OCI-M2 (cell line): ENCODE results near the gene CAMK2B.

Experiments used
- DNase-seq: peaks from one replicate; lab custom pipeline; 2025; ENCODE audit not compliant: unreplicated experiment; lab: John Stamatoyannopoulos, UW

The CAMK2B gene

DNA sequence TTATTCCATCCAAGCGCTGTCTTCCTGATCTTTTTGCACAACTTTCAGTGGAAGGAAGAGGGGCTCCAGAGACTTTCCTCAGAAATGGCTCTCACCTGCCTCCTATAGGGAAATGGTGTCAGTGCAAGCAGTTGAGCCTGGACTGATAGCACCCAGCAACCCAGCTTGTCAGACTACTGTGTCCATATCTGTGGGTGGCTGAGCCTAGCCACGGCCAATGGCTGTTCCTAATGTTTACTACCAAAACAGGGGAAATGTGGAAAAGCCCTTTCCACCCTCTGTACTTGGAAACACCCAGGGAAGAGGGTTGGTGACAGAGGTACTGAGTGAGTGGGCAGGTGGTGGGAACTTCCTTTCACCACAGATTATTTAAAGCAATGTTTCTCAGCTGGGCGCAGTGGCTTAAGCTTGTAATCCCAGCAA, 128.9 kb downstream of the CAMK2B start:
- no peak for DNase-seq

GRCh38 chr7:44195889-44196288, 129.5 kb downstream of the CAMK2B start:
- no peak for DNase-seq

GRCh38 chr7:44194562-44195145, 130.7 kb downstream of the CAMK2B start:
- DNase-seq, result no peak

GRCh38 chr7:44194069-44194468, 131.3 kb downstream of the CAMK2B start:
- no peak for DNase-seq

DNA sequence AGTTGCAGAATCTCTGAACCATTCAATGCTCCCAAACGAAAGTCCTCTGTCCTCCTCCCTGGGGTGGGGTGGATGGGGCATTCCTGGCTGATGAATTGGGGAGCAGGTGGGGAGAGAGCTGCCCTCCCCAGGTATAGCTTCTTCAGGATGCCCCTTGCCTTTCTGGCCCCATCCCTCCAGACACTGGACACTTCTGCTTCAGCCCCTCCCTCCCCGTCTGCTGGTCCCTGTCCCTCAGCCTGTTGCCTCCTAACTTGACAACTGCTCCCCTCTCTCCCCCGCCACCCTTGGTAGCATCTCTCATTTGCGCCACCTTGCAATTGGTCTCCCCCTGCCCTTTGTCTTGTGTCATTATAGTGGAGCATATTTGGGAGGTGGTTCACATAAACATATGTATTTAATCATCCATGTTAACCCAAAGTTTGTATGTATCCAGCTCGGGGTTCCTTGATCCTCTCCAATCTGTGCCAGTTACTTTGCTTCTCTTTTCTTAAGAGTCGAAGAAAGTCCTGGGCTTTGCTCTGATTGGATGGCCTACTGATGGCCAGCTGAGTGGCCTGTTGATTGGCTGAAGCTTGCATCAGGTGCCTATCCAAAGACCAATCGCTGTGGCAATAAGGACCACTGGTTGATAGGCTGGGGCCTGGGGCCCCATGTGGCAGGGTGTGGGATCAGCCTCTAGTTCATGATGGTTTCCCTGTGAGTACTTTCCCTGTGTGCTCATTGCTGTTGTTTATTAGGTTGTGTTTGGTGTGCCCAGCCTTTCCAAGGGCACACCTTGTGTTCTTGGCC, 132.2 kb downstream of the CAMK2B start:
- DNase-seq, result no peak

DNA sequence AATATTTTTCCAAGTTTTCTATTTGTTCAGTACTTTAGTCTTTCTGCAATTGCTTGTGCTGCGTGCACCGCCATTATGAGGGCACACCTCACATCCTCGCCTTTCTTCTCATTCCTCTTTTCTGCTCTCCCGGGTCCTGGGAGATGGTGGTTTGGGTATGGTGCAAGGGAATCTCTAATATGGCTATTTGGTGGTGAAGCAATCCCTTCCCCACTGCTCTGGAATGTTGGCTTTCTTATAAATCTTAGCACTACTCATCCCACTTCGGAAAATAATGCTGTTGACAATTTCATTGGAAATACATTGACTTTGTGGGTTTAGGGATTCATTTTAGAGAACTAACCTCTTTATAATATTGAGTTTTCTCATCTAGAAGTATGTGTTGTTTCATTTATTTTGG, 134.2 kb downstream of the CAMK2B start:
- no peak for DNase-seq

GRCh38 chr7:44189993-44190872, 135.2 kb downstream of the CAMK2B start:
- no peak for DNase-seq

DNA sequence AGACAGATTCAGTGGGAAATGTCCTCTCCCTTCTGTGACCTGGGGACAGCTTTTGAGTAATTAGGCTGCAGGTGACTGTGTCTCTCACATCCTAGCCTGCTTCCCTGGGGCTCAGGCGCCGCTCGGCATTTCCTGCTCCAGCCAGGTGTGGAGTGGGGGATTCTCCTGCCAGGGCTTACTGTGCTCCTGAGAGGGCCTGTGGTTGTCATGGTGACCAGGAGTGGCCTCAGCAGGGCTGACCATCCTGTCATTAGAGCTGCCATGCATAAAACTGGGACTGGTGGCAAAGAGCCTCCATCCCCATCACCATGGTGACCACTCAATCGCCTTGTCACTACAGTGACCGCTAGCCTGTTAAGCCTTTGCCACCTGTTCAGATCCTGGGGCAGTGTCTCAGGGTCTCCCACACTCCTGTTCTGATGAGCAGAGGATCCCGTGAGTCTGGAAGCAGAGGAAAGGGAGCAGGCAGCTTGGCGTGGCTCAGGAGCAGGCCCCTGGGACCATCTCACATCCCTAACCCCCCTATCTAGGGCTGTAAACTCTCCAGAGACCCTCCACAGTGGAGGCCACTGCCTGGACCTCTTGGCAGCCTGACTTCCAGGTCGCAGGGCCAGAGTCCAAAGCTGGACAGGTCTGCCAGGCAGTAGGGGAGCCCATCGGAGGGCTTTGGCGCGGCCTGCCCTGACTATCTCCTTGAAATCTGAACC, 136.0 kb downstream of the CAMK2B start, which contains the start of gene GCK:
TSS of gene GCK (minus strand) at position 154 of the 707 bp plus-strand sequence. CDS start 486 bp downstream, outside the sequence.
- no peak for DNase-seq

DNA sequence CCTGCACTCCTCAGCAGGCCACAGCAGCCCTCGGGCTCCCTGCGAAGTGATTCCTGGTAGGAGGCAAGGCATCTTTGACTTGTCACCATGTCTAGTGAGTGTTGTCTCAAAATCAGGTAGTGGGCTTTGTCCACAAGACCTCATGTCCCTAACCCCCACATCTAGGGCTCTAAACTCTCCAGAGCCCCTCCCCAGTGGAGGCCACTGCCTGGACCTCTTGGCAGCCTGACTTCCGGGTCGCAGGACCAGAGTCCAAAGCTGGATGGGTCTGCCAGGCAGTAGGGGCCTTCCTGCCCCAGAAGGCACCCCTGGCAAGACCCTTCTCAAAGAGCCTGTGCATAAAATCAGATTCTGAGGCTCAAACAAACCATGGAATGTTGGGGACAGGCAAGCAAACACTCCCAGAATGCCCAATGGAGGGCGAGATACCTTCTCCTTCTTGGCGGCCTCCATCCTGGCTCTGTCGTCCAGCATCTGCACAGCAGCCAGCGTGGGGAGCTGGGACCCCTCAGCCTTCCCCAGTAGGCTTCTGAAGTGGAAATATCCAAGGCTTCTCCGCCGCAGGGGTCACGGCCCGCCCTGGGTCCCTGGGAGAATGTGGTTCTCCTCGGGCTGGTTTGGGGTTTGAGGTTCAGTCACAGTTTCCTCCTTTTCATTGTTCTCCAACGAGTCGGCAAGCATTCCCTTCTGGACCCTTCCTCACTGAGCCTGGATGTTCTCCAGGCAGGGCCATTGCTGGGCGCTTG, 136.7 kb downstream of the CAMK2B start:
- no peak for DNase-seq

GRCh38 chr7:44187636-44188416, 137.6 kb downstream of the CAMK2B start:
- DNase-seq, result no peak

DNA sequence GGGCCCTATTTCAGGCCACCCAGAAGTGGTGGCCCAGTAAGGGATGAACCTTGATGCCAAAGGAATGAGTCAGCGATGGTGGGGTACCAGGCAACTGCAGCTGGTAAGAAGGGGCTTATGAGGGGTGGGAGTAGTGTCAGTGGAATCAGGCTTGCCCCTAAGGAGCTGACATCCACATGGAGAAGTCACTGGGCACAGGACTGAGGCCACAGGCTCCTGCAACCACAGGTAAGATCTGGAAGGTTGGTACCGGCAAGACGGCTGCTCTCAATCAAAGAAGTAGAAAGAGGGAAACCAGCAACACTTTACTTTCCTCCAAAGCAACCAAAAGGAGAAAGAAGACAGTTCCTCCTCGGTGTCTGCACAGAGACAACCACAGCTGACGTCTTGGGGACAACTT, 138.7 kb downstream of the CAMK2B start:
- no peak for DNase-seq

- DNase-seq, result no peak
These were observed 139.7 kb downstream of the CAMK2B start for GRCh38 chr7:44185729-44186128.

DNA sequence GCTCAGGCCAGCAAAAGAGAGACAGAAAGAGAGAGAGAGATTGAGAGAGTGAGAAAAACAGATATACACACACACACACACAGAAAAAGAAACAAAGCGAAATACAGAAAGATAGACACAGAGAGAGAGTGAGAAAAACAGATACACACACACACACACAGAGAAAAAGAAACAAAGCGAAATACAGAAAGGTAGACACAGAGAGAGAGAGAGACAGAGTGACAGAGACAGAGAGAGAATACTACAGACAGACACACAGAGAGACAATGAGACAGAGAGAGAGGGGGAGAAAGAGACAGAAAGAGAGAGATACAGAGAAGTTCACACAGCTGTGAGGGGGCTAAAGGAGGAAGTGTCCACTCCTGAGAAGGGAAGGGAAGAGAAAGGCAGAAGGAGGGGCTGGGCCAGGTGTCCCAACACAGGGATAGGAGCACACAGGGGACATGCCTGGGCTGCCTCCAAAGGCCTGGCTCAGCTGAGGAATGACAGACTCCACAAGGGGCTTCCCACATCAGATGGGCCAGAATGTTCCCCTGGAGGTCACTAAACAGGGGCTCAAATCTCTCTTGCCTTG, 140.4 kb downstream of the CAMK2B start:
- no peak for DNase-seq

DNA sequence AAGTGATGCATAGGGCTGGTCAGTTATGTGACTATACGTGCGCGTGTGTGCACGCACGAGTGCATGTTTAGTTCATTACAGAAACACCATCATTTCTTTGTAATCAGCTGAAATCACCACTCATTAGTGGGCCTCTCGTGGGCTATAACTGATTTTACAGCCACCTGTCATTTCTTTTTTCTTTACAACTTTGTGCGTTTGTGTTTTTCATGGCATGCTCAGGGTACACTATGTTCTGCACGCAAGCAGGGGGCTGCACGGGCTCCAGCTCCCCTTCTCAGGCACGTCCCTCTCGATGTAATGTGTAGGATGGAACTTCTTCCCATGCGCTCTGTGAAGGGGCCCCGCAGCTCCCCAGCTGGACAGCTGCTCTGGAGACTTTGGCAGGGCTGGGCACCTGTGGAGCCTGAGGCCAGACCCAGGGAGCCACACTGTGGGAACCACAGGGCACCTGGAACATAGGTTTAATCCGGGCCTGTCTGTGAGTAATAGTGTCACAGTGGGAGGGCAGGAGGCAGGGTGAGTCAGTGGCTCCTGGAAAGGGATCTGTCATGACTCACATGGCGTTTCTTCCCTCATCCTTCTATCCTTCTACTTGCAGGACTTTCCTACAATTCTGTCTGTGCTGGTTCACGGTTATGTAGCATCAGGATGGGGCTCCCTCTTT, 141.1 kb downstream of the CAMK2B start:
- DNase-seq, result no peak

GRCh38 chr7:44183386-44183785, 142.0 kb downstream of the CAMK2B start:
- no peak for DNase-seq

DNA sequence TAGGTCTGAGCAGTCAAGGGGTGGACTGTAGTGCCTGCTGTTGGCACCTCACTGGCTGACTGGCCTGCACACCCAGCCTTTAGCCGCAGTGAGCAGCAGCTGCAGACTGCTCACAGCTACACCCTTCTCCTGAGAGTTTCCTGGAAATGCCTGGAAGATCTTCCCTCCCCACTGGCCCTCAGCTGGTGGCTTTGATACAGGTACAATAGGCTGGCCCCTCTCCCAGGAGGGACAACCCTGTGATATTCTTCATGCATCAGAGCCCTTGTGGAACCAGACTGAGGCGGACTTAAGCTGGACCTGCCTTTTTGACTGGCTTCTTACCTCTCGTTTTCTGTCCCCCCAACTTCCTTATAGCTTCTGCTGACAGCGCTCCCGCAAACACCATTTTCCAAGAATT, 142.6 kb downstream of the CAMK2B start:
- DNase-seq, result no peak

DNA sequence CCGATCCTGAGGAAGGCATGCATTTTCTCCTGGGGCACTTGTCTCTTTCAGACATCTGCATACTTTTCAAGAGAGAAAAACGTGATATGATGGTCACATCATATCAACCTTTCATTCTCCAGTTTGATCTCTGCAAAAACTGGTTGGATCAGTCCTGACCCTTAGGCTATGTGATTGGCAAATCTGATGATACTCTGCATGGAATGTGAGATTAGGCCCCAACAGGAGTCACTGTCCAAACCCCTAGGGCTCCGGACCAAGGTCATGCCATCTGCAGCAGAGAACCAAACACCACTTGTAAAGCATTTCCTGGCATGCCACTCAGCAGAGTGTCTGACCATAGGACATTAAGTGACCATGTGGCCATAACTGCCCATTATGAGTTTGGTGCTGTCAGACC, 144.8 kb downstream of the CAMK2B start:
- no peak for DNase-seq

GRCh38 chr7:44177570-44178131, 147.7 kb downstream of the CAMK2B start:
- DNase-seq, result no peak
